T-helper 1 cell (primary cell): ENCODE data around the gene RNF148.
"Not testable (repeated sequence)": the region's sequence is repeated elsewhere in the genome, so short reads cannot be mapped to it uniquely, and the experiment has no call there.

ENCODE experiments used
- DNase-seq, 5 donors: peaks; one replicate each; pipeline ENCODE4 v3.0.0-alpha.2; 2012 to 2020

RNF148 gene

GRCh38 chr7:122689346-122690109 lies 13.2 kb downstream of the RNF148 start:
- DNase-seq, result no peak

GRCh38 chr7:122688400-122688998 lies 14.2 kb downstream of the RNF148 start:
- no peak for DNase-seq

- no peak for DNase-seq
Measured at GRCh38 chr7:122686360-122686878, 16.3 kb downstream of the RNF148 start.

GRCh38 chr7:122684504-122684903 lies 18.2 kb downstream of the RNF148 start:
- DNase-seq, result no peak

GRCh38 chr7:122682815-122683550 lies 19.7 kb downstream of the RNF148 start:
- DNase-seq, result no peak

GRCh38 chr7:122681186-122681585 lies 21.5 kb downstream of the RNF148 start:
- DNase-seq, result not testable (repeated sequence)

GRCh38 chr7:122679813-122680212 lies 22.9 kb downstream of the RNF148 start:
- DNase-seq, result no peak

GRCh38 chr7:122679269-122679709 lies 23.4 kb downstream of the RNF148 start:
- DNase-seq, result not testable (repeated sequence)

- DNase-seq, result no peak
Measured at GRCh38 chr7:122677149-122677548, 25.6 kb downstream of the RNF148 start.

- no peak for DNase-seq
Measured at GRCh38 chr7:122676466-122676865, 26.3 kb downstream of the RNF148 start.

GRCh38 chr7:122675621-122676020 lies 27.1 kb downstream of the RNF148 start:
- DNase-seq, result no peak

- DNase-seq, result no peak
Measured at GRCh38 chr7:122675011-122675410, 27.7 kb downstream of the RNF148 start.

GRCh38 chr7:122674502-122674901 lies 28.2 kb downstream of the RNF148 start:
- no peak for DNase-seq

GRCh38 chr7:122673951-122674350 lies 28.8 kb downstream of the RNF148 start:
- no peak for DNase-seq

- DNase-seq, result no peak
Measured at GRCh38 chr7:122672536-122672935, 30.2 kb downstream of the RNF148 start.

- no peak for DNase-seq
Measured at GRCh38 chr7:122663733-122664132, 39.0 kb downstream of the RNF148 start.

- DNase-seq, result no peak
Measured at GRCh38 chr7:122658856-122659255, 43.9 kb downstream of the RNF148 start.

GRCh38 chr7:122653685-122654084 lies 49.0 kb downstream of the RNF148 start:
- DNase-seq, result no peak

GRCh38 chr7:122652876-122653275 lies 49.8 kb downstream of the RNF148 start:
- no peak for DNase-seq
